MCF 10A (cell line): Measurements from ENCODE around the gene TLE3. TPM values are rescaled to one million over a fixed set of nuclear protein-coding genes. Genes with fewer than 3 reads are reported as not detected.

ENCODE experiments used
- BruUV-seq: library from RNA; stranded (reverse); fragments of 400-500 nt; replicated peaks from 2 replicates; lab custom pipeline; 2021; lab: Mats Ljungman, UMichigan
- CTCF ChIA-PET: fragments of 300-600 bp; sonication (Branson Sonifier 250); formaldehyde crosslinking; extraction: SDS; loops from one replicate; lab custom pipeline; 2021; ENCODE audit warnings: antibody characterized with exemption, inconsistent platforms; lab: Yijun Ruan, JAX
- POLR2A ChIA-PET: fragments of 300-600, 350-650 bp; sonication (Branson Sonifier 250); formaldehyde crosslinking; extraction: SDS; loops from one replicate; lab custom pipeline; 2020; ENCODE audit warnings: antibody characterized with exemption, inconsistent platforms; lab: Yijun Ruan, JAX
- DNase-seq: peaks from one replicate; pipeline ENCODE4 v3.0.0-alpha.2; 2018; ENCODE audit not compliant: unreplicated experiment
- H3K27ac Mint-ChIP-seq: one replicate; pipeline ENCODE4 v1.8.0; 2022; ENCODE audit warnings: mild to moderate bottlenecking, low read depth, mixed read lengths; ENCODE audit not compliant: unreplicated experiment
- H3K27me3 Mint-ChIP-seq: one replicate; pipeline ENCODE4 v1.8.0; 2022; ENCODE audit warnings: mixed read lengths; ENCODE audit not compliant: insufficient read depth, unreplicated experiment
- H3K36me3 Mint-ChIP-seq: one replicate; pipeline ENCODE4 v1.8.0; 2022; ENCODE audit warnings: mild to moderate bottlenecking, moderate library complexity, mixed read lengths; ENCODE audit not compliant: insufficient read depth, unreplicated experiment
- H3K4me1 Mint-ChIP-seq: one replicate; pipeline ENCODE4 v1.8.0; 2022; ENCODE audit warnings: mixed read lengths; ENCODE audit not compliant: insufficient read depth, unreplicated experiment
- H3K4me3 Mint-ChIP-seq: one replicate; pipeline ENCODE4 v1.8.0; 2022; ENCODE audit warnings: mild to moderate bottlenecking, moderate library complexity, mixed read lengths; ENCODE audit not compliant: unreplicated experiment
- H3K9me3 Mint-ChIP-seq: one replicate; pipeline ENCODE4 v1.8.0; 2022; ENCODE audit warnings: mixed read lengths; ENCODE audit not compliant: unreplicated experiment
- CTCF ChIP-seq: fragments of 200-600 bp; IDR thresholded peaks from one replicate; pipeline ENCODE4 v1.8.0; 2022; ENCODE audit warnings: antibody characterized with exemption, mild to moderate bottlenecking; ENCODE audit not compliant: unreplicated experiment
- intact Hi-C: fragments of 100-400 bp; cut with micrococcal nuclease; formaldehyde crosslinking; loops from 2 replicates; pipeline ENCODE4 v1.14.1; 2022
- total RNA-seq: library from RNA; stranded (reverse); gene quantifications from 2 replicates; pipeline ENCODE4 v1.2.3, GENCODE V29; 2022

Gene TLE3
- total RNA-seq, 1 experiment from 2014 or later, result 23.2 TPM

GRCh38 chr15:70081612-70082011, 16.1 kb downstream of the TLE3 start:
- Mint-ChIP-seq H3K4me3 (no peak overlapping the region), H3K4me1 (no peaks in the 10 kb centered on the region), H3K9me3 (no peaks in the 10 kb centered on the region), H3K36me3 (peaks cover 29% of the 10 kb centered on the region), H3K27me3 (no peaks in the 10 kb centered on the region), H3K27ac (no peak overlapping the region)
- no peak for DNase-seq
- ChIA-PET CTCF (interaction anchor here (0.9 kb wide), 1 partner anchor 16 kb away, joined by 3 read pairs; the partner anchor contains the start of gene TLE3), POLR2A (no interaction called here)
- intact Hi-C loops, result no loop called here
- TF ChIP-seq CTCF, result no peak
- no TSS peak for BruUV-seq

GRCh38 chr15:70080347-70080746, 17.4 kb downstream of the TLE3 start:
- Mint-ChIP-seq H3K9me3 (no peaks in the 10 kb centered on the region), H3K27me3 (no peaks in the 10 kb centered on the region), H3K27ac (no peak overlapping the region), H3K36me3 (peaks cover 30% of the 10 kb centered on the region), H3K4me3 (no peak overlapping the region), H3K4me1 (no peaks in the 10 kb centered on the region)
- POLR2A ChIA-PET, result interaction anchor here (0.9 kb wide), 1 partner anchor 18 kb away, joined by 3 read pairs; the partner anchor contains the start of gene TLE3
- intact Hi-C loops, result no loop called here
- TF ChIP-seq CTCF, result no peak
- no peak for DNase-seq
- BruUV-seq, result no TSS peak
- CTCF ChIA-PET, result no interaction called here

GRCh38 chr15:70079888-70080287, 17.8 kb downstream of the TLE3 start:
- Mint-ChIP-seq H3K27me3 (no peaks in the 10 kb centered on the region), H3K27ac (no peak overlapping the region), H3K4me3 (no peak overlapping the region), H3K9me3 (no peaks in the 10 kb centered on the region), H3K4me1 (no peaks in the 10 kb centered on the region), H3K36me3 (peaks cover 26% of the 10 kb centered on the region)
- DNase-seq, result no peak
- ChIA-PET CTCF (no interaction called here), POLR2A (interaction anchor here (0.7 kb wide), 1 partner anchor 89 kb away, joined by 3 read pairs; no protein-coding TSS in a partner anchor)
- intact Hi-C loops, result no loop called here
- BruUV-seq, result no TSS peak
- TF ChIP-seq CTCF, result no peak

GRCh38 chr15:70078578-70079417, 18.9 kb downstream of the TLE3 start:
- no peaks in the 10 kb centered on the region for H3K9me3 Mint-ChIP-seq
- H3K27ac Mint-ChIP-seq, result no peak overlapping the region
- CTCF ChIA-PET, result no interaction called here
- no peak overlapping the region for H3K4me3 Mint-ChIP-seq
- H3K4me1 Mint-ChIP-seq, result no peaks in the 10 kb centered on the region
- no peak for DNase-seq
- no peaks in the 10 kb centered on the region for H3K27me3 Mint-ChIP-seq
- BruUV-seq, result no TSS peak
- POLR2A ChIA-PET, result interaction anchor here (1.2 kb wide), 1 partner anchor 204 kb away, joined by 3 read pairs; no protein-coding TSS in a partner anchor
- no peak for TF ChIP-seq CTCF
- H3K36me3 Mint-ChIP-seq, result peaks cover 31% of the 10 kb centered on the region
- intact Hi-C loops, result no loop called here
